SHP77 (cell line): ENCODE results near the gene ZBTB6.

Experiments used
- DNase-seq, 2 experiments: peaks; one replicate each; lab custom pipeline; 2025; lab: John Stamatoyannopoulos, UW

The ZBTB6 gene, protein sequence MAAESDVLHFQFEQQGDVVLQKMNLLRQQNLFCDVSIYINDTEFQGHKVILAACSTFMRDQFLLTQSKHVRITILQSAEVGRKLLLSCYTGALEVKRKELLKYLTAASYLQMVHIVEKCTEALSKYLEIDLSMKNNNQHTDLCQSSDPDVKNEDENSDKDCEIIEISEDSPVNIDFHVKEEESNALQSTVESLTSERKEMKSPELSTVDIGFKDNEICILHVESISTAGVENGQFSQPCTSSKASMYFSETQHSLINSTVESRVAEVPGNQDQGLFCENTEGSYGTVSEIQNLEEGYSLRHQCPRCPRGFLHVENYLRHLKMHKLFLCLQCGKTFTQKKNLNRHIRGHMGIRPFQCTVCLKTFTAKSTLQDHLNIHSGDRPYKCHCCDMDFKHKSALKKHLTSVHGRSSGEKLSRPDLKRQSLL

DNA sequence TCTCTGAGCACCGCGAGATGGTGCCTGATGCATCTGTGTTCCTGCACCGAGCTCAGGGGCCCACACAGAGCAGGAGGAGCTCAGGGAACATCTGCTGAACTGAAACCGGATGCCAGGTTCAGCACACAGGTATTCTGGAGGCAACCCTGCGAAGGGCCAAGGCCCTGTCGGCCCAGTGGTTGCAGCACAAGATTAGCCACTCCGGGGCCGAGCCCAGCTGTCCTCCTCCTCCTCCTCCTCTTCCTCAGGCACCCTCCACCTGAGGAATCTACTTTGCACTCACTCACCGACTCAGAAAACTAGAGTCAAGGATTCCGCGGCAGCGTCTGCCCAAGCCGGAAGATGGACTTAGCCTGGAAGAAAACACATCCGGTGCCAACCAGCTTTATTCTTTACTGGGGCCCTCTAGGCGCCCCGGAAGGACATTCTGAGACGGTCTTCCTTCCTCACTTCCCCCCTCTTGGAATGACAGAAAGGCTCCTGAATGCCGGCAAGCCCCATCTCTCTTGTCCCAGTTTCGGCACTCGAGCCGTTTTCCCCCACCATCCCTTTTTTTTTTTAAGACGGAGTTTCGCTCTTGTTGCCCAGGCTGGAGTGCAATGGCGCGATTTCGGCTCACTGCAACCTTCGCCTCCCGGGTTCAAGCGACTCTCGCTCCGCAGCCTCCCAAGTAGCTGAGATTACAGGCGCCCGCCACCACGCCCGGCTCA is at the start of gene ZBTB6:
Gene ZBTB6, minus strand, starts transcription at position 360 of the 710 bp plus-strand sequence. CDS start 1,251 bp downstream, outside the sequence.
- DNase-seq = peak; percentile 77 to 88

DNA sequence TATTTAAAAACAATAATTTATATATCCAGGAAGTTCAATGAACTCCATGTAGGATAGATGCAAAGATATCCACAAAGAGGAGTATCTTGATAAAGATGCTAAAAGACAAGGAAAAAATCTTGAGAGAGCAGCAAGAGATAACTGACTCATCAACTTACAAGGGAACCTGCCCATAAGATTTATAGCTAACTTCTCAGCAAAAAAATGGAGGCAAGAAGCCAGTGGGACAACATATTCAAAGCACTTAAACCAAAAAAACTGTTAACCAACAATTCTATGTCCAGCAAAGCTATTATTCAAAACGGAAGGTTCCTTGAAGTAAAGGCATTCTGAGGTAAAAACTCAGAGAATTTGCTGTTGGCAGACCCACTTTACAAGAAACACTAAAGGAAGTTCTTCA is 48.0 kb upstream of the ZBTB6 start:
- DNase-seq = no peak

DNA sequence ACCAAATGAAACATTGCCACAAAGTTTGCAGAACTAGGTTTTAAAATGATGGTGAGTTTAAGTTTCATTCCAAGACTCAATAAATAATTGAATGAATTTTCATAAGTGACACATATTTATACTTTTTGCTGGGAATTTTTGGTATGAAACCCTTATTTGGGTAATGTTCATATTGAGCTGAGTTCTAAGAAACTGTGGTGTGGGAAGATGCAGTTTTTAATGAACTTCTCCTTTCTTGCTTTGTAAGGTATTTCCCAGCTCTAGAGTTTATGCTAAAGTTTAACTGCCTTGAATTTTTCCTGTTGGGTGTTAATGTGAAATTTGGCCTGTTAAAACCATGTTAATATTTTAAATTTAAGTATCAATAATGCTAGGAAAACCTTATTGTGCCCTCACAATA is 42.8 kb upstream of the ZBTB6 start:
- DNase-seq = no peak

DNA sequence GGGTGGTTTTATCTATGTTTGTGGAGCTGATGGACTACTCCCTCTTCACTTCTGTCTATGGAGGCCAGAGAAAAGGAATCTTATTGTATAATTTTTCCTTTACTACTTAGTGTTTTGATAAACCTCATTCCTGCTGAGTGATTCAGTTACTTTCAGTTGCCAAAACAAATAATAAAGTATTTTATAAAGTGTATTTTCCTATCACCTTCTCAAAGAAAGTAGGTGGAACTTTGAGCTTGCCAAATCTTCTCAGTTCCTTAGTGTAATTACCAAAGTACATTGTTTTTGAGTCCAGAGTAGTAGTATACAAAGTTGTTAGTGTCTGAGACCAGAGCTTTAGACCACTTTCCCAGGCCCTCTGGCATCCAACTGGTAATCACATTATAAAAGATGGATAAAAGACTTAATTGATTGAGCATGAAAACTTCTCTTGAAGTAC is 41.1 kb upstream of the ZBTB6 start:
- no peak for DNase-seq

DNA sequence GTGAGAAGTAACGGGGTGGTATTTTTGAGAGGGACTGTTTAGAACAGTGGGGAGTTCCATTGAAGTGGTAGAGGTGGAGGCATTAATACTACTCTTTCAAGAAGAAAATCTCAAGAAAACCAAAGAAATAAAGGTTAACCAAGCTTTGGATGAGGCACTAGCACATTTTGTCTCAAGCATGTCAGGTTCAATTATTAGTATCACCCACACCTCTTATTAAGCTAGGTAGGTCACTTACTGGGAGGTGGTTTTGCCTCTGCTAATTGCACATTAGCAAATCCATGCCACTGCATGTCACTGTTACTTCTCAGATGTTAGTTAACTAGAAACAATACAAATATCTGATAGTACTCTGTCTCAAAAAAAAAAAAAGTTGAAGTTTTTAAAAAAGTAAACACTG is 37.9 kb upstream of the ZBTB6 start:
- no peak for DNase-seq

DNA sequence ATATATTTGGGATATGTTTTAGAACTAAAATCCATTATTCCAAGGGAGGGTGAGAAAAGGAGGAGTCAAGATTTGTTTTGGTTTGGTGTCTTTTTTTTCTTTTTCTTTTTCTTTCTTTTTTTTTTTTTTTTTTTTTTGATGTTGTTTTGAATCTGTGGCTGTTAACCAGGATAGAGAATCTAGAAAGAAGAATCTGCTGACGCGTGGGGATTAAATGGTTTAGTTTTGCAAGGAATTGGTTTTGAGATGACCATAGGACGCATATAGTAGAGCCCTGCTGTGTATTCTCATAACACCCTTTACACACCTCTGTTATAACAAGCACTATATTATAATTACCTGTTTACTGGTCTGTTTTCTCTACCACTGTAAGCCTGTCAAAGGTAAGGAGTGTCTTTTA is 37.1 kb upstream of the ZBTB6 start:
- no peak for DNase-seq

DNA sequence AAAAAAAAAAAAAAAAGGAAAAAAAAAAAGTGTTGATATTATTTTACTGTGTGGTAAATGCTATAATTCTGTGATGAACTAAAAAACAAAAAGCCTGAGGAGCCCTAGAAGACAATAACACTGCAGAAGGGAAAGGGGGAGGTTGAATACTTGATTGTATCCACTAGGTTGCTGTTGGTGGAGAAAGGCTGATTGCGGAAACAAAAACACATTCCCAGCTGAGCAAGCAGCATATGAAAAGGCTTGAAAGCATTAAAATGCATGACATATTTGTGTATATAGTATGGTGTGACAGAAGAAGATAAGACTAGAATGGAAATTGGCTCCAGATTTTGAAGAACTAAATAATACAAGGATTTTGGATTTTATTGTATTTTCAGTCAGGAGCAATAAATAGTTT is 36.6 kb upstream of the ZBTB6 start:
- no peak for DNase-seq

DNA sequence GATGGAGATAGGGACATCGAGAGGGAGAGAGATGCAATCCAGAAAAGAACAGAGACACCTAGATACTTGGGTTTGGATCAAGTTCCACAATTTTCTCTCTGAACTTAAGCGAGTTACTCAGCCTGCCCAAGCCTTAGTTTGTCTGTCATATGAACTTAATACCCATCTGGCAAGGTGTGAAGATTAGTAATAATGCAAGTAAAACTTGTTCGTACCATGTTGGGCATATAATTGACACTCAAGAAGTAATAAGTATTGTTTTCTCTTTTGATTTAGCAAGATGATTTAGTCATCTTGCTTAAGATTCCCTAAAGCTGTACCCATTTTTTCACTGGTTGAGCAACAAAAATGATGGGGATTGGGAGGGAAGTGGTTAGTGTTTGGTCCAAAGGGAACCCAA is 35.2 kb upstream of the ZBTB6 start:
- no peak for DNase-seq

DNA sequence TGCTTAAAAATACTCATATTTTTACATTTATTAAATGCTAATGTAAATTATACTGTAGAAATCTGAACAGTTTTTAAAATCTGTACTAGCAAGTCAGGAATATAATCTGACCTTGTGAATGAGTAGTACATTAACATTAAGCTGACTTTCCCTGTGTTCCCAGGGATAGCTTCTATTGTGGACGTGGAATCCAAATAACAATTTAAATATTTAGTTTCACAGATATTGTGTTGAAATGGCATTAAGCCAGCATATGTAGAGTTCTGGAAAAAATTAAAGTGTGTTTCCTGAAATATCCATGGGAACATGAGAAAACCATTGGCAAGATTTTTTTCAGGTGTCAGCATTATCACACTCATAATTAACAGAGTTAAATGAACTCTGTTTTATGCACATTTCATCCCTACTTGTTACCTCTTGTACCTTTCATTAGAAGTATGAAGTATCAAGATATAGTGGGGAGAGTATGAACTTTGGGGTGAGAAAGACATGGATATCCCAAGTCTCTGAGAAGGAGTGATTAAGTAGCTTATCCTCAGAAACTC is 33.4 kb upstream of the ZBTB6 start:
- DNase-seq = no peak

DNA sequence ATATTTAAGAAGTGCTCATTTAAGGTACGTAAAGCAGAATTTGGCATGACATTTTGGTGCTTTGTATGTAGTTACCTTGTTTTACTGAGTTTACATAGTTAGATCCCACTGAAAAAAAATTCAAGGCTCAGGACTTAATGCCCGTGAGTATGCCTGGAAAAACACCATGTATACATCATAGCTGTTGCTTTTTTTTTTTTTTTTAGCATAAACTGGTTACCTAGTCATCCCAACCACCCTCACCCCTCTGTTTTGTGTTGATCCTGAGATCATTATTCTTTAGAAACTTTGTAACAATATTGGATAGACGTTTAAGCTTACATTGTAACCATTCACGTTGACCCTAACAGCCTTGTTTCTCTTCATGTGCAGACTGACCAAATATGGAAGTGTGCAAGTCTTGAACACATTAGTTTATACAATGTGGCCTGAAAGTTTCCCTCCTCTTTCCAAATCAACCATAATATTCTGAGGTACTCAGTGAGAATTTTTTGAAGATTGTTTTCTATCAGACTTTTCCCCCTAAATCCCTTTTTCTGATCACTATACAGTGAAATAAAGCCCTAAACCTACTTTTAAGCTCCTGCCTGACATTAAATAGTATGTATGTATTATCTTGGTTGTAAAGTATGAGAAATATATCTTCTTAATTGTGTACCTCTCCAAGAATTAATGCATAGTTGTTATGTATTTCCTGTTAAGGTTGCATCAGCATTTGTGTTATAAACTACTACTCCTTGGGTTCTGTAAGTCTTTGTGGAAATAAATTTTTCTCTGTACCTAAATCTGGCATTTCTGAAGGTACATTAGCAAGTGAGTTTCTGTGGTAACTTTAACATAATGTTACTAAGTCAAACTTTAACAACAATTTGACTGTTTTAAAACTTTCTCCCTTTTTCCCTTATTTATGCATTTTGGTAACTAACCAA is 32.1 kb upstream of the ZBTB6 start:
- DNase-seq = no peak

DNA sequence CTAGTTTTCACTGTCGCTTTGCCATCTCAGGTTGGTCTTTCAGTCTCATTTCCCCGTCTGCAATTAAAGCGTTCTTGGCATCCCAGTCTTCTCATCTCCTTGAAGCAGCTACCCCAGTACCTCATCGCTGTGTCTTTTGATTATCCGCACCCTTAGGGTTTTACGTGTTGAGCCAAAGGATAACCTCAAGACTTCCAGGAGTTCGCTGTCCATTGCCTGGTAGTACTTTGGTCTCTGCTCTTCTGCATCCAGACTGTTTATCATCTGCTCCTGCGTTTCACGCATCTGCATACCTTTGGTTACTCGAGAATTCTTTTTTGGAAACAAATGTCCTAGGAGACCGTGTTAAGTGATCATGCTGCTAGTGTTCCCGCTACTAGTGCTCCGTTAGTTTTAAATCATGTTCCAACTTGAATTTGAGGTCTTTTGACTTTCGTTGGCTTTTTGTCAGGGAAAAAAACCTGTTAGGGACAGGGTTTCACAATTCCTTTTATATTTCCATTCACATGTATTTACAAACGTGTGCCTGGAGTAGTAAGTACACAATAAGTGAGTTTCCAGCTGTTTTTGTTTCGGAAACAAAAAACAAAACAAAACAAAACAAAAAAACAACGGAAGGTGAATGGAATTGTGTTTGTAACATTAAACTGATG is 28.6 kb upstream of the ZBTB6 start:
- no peak for DNase-seq

DNA sequence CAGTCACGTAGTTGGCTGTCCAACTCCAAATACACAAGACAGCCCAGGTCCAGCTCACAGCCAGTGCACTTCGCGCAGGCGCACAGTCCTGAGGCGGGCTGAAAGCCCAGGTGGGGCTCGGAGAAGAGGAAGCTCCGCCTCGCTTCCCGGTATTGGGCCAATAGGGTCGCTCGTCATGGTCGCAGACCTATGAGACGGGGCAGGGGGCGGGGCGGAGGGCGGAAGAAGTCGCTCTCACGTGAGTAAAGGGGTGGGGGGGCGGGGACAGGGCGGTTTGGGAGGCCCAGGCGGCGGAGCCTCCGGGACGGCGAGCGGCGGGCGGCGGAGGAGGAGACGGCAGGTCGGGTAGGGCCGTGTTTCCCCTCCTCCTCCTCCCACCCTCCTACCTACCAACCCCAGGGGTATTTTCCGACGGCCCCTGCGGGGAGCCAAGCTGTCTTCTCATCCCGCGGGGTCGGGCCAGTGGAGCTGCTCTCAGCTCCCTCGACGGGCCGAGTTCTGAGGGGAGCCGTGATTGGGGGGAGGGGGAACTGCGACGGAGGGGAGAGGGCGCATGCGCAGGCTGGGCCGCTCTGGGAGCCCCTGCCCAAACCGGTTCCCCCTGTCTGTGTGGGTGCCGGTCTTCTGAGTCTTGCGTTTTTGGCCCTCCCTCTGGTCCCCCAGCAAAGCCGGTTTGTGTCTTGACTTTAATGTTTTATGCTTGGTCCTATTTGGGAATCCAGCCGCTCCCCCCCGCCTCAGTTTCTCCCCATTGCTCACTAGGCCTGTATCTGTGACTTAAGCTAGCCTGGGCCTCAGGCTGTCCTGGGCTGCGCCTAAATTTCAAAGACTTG is 27.8 kb upstream of the ZBTB6 start, which contains the start of gene RABGAP1:
Gene RABGAP1, plus strand, starts transcription at position 272 of the 833 bp plus-strand sequence. CDS start 16,040 bp downstream, outside the sequence.
- DNase-seq = peak; percentile 98 to 99

DNA sequence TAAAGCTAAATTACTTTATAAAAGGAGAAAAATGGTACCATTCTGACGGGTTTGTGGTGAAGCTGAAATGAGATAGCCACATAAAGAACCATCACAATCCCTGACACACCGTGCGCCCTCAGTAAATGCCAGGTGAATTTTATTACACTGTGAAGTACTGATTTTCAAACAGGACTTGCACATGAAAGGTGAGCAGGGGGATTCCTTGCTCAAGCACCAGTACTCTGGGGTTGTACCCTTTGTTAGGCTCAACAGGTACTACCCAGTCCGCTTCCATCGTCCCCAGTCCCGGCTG is 27.3 kb upstream of the ZBTB6 start:
- no peak for DNase-seq

DNA sequence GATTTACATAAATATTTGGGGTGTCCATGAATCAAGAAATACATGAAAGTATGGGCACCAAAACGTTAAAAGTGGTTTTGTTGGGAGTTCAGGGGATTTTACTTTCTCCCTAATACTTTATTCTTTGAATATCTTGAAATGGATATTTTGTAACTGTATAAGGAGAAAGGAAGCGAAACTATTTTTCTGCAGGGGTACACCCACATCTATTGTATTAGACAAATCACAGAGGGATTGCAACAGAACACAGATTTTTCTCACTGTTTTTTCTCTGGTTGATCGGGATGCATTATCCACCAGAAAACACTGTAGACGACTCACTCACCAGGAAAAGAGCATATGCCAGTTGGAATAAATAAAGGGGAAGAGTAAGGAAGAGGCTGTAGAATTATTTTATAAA is 26.5 kb upstream of the ZBTB6 start:
- DNase-seq = no peak

DNA sequence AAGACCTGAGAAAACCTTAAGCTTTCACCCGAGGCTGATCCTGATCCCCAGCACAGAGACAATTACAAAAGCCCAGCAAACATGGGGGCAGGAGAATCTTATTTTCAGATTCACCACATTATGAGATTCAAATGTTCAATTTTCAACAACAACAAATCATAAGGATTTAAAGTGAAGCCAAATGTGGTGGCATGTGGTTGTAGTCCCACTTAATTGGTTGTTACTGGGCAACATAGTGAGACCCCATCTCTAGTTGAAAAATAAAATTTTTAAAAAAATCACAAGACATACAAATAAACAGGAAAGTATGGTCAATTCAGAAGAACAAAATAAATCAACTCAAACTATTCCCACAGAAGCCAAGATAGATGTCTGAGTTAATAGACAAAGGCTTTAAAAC is 23.8 kb upstream of the ZBTB6 start:
- DNase-seq = no peak

DNA sequence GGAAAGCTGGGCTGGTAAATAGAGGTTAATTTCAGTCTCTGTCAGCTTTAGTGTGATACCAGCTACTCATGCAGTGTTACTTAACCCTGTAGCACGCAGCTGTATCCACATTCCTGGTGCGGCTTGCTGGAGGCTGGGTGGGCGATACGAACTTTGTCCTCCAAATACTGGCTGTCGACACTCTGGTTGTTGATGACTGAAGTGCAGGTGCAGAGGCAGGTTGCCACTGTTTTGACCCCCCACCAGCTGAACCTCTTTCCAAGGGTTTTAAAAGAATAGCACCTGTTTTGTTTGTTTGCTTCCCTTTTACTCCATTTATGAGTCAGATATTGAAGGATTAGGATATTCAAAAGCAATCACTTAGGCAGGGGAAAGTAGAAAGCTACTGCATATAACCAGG is 23.3 kb upstream of the ZBTB6 start:
- no peak for DNase-seq

DNA sequence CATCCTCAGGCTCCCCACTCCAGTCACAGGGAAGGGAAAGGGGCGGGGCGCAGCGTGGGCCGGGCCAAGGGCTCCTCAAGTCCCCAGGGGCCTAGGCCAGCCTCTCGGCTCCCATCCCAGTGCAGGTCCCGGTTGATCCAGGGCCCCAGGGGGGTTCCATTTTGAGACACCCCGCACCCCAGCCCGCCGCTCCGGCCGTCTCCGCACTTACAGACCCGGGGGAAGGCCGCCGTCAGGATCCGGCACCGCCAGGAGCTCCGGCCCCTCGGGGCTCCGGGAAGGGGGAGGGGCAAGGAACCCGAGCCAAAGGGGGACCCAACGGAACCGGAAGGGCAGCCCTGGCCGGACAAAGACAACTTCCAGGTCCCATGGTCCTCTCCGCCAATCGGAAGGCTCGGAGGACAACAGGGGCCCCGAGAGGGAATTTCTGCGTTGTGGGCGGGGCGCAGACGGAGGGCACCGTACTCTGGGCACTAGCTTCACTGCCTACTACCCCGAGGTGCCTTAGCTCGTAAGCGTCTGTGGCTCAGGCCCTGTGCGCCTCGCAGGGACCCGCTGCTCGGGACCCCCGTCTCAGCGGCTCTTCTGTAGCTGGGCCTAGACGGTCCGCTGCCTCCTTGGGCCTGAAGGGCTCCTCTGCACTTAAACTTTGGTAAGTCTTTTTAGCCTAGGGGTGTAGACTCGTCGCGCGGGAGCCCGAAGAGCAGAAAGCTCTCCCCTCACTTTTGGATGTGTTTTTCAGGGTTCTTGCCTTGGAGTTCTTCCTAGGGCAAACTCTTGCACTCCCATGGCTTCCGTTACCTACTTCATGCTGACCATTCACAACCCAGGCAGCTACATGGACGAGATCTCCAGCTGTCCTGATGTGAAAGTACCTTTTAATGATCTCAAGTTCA is 18.4 kb upstream of the ZBTB6 start, which contains the start of gene ZBTB26:
Gene ZBTB26, minus strand, starts transcription at position 287 of the 896 bp plus-strand sequence. CDS start 11,578 bp downstream, outside the sequence.
- DNase-seq = peak; percentile 96

DNA sequence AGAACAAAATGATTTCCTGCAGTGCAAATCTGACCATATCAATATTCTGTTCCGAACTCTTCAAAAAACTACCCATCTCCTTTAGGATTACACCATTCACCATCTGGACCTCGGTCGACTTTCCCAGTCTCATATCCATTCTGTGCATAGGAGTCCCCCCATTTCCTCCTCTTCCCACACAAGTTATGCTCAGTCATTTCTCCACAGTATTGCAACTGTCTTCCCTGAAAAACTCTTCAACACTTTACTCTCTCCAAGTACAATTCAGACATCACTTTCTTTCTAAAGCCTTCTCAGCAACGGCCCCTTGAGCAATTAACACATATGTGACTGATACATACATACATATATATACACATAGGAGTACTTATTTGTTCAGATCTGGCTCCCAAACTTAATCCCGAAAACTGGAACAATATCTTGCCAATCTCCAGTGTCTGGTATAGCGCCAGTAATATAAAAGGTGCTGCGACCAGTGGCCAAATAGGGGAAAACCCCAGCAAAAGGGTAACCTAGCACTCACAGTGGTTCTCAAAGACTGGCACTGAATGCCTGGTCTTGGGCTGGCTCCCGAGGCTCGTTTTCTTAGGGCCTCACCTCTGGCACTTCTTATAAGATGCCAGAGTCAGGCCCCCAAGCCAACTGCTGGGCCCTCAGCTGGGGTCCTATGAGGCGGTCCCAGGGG is 17.6 kb upstream of the ZBTB6 start:
- DNase-seq = no peak
